WTC11 (cell line): ENCODE results near the gene BICRA.
"Not testable (repeated sequence)": the region's sequence is repeated elsewhere in the genome, so short reads cannot be mapped to it uniquely, and the experiment has no call there.

Source experiments
- JUN ChIP-seq: sonication (generic); formaldehyde crosslinking; IDR thresholded peaks from 2 replicates; pipeline ENCODE4 v1.8.0; 2023; ENCODE audit warnings: mild to moderate bottlenecking, missing genetic modification reagents
- PRDM15 ChIP-seq: sonication (generic); formaldehyde crosslinking; IDR thresholded peaks from 2 replicates; pipeline ENCODE4 v1.8.0; 2022; ENCODE audit warnings: missing genetic modification reagents
- TF ChIP-seq, protein P1 (sequence below): fragments of 200-600 bp; IDR thresholded peaks from 2 replicates; pipeline ENCODE4 v1.8.0; 2022; ENCODE audit warnings: antibody characterized with exemption

- TF ChIP-seq PRDM15 (CRISPR knock-in tag); JUN: not testable (repeated sequence)
- TF ChIP-seq, protein P1, sequence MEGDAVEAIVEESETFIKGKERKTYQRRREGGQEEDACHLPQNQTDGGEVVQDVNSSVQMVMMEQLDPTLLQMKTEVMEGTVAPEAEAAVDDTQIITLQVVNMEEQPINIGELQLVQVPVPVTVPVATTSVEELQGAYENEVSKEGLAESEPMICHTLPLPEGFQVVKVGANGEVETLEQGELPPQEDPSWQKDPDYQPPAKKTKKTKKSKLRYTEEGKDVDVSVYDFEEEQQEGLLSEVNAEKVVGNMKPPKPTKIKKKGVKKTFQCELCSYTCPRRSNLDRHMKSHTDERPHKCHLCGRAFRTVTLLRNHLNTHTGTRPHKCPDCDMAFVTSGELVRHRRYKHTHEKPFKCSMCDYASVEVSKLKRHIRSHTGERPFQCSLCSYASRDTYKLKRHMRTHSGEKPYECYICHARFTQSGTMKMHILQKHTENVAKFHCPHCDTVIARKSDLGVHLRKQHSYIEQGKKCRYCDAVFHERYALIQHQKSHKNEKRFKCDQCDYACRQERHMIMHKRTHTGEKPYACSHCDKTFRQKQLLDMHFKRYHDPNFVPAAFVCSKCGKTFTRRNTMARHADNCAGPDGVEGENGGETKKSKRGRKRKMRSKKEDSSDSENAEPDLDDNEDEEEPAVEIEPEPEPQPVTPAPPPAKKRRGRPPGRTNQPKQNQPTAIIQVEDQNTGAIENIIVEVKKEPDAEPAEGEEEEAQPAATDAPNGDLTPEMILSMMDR, result not testable (repeated sequence)
These were observed 137.2 kb downstream of the BICRA start for GRCh38 chr19:47746129-47746528.
